Fibroblast of the aortic adventitia (primary cell): Measurements from ENCODE around the gene EME2. TPM values are rescaled to one million over a fixed set of nuclear protein-coding genes. Genes with fewer than 3 reads are reported as not detected.

Experiments
- DNase-seq: peaks from one replicate; pipeline ENCODE4 v3.0.0-alpha.2; 2010; ENCODE audit warnings: low read depth
- H3K4me3 ChIP-seq: 2 replicates; pipeline ENCODE4 v1.5.1; 2011; ENCODE audit warnings: low read depth, mild to moderate bottlenecking, control low read depth, low read length, moderate library complexity
- total RNA-seq: library from RNA; depleted of rRNA; stranded (reverse); fragments of >200 nt; gene quantifications from 2 replicates; pipeline ENCODE4 v1.2.3, GENCODE V29; 2012; ENCODE audit warnings: low replicate concordance
- TF ChIP-seq, protein P1 (sequence below): IDR thresholded peaks from 2 replicates; pipeline ENCODE4 v1.5.1; 2011; ENCODE audit warnings: mild to moderate bottlenecking, low read length, control low read depth, inconsistent platforms; ENCODE audit not compliant: insufficient read depth

Gene EME2
- total RNA-seq, 1 donor = 8.4 TPM

DNA sequence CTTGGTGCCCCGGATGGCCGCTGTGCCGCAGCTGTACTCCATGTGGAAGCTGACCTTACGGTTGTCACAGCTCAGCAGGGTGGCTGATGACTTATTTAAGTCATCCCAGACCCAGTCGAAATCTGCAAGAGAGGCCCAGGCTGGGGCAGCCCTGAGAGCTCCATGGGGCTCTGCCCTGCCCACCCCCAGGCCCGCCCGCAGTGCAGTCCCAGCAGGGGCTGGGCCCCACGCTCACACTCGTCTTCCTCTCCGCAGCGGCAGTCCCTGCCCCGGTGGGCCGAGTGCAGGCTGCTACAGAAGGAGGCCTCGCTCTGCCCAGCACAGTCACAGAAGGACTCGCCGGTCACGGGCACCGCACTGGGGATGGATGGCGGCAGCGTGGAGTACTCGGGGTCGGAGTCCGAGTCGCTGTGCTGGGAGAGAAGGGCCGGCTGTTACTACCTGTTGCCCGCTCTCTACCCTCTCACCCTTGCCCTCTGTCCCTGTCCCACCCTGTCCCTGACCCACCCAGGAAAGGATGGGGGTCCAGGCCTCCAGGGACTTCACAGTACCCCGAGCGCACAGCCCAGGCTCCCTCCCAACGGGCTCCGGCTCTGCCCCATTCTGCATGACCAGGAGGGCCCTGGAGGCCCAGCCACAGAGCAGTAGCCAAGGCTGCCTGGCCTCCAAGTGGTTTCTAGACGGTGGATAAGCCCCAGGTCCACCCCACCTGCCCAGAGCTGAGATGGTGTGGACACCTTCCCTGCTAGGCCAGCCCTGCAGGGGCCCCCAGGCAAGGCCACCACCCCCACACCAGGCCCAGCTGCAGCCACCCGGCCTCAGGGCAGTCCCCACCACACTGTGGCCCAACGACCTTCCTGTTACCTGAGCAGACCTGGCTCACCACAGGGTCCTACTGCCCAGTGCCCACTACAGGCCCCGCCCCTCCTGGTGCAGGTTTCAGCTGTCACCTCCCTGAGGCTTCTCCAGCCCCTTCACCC lies 5.9 kb downstream of the EME2 start:
- no peak overlapping the region for H3K4me3 ChIP-seq
- DNase-seq = no peak
- TF ChIP-seq, protein P1, sequence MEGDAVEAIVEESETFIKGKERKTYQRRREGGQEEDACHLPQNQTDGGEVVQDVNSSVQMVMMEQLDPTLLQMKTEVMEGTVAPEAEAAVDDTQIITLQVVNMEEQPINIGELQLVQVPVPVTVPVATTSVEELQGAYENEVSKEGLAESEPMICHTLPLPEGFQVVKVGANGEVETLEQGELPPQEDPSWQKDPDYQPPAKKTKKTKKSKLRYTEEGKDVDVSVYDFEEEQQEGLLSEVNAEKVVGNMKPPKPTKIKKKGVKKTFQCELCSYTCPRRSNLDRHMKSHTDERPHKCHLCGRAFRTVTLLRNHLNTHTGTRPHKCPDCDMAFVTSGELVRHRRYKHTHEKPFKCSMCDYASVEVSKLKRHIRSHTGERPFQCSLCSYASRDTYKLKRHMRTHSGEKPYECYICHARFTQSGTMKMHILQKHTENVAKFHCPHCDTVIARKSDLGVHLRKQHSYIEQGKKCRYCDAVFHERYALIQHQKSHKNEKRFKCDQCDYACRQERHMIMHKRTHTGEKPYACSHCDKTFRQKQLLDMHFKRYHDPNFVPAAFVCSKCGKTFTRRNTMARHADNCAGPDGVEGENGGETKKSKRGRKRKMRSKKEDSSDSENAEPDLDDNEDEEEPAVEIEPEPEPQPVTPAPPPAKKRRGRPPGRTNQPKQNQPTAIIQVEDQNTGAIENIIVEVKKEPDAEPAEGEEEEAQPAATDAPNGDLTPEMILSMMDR = no peak

DNA sequence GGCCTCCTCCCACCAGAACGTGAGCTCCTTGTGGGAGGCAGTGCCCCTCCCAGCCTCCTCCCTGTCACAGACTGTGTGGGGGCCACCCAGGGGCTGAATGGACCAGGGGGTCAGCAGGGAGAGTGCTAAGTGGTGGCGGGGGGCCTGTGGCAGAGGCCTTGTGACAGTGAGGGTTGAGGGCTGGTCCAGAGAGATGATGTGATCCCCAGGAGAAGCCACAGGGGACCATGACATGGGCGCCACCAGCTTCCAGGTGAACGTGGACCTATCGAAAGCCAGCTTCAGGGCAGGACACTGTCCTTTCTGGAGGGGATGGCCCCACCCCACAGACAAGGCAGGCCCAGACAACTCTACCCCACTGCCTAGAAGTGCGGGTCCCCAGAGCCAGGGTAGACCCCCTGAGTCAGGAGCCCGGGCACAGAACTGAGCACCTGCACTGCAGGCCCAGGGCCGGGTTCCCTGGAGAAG lies 6.7 kb downstream of the EME2 start:
- no peak overlapping the region for H3K4me3 ChIP-seq
- TF ChIP-seq, protein P1 = no peak
- no peak for DNase-seq

DNA sequence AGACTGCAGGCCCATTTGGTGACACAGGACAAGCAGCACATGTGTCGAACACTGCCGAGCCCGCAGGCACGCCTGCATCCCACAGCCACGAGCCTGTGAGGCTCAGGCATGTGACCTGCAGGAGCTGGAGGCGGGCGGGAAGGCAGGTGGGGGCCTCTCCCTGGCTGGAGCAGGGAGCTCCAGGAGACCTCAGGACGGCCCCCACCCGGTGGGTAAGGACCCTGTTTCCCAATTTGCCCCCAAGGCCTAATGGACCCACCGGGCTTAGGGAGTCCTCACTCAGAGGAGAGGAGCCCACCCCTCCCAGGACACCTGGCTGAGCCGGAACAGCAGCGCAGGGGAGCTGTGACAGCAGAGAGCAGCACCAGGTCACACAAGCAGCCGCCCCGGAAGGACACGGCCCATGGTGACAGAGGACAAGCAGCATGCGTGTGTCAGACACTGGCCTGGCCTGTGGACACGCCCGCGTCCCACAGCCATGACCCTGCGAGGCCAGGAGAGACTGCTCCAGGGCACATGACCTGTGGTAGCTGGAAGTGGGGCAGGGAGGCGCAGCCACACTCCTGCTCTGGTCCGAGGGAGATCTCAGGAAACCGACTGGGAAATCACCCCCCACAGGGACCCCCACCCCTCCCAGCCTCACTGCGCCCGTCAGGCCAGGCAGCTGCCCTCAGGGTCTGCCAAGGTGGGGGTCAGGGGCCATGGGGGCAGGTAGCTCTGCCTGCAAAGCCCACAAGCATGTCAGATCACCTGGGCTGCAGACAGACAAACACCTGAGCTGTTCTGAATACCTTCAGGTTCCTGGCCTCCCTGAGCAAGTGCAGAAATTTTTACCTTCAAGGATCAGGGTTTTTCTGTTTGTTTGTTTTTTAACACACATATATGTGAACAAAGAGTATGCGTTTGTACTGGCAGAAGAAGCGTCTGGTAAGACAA lies 7.4 kb downstream of the EME2 start:
- TF ChIP-seq, protein P1 = no peak
- H3K4me3 ChIP-seq = no peak overlapping the region
- no peak for DNase-seq

DNA sequence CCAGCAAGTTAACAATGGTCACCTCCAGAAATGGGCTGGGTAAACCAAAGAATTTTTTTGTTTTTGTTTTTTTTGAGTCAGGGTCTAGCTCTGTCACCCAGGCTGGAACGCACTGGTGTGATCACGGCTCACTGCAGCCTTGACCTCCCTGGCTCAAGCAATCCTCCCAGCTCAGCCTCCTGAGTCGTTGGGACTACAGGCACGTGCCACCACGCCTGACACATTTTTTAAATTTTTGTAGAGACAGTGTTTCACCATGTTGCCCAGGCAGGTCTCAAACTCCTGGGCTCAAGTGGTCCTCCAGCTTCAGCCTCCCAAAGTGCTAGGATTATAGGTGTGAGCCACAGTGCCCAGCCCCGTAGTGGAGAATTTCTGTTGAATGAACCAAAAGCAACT lies 8.1 kb downstream of the EME2 start:
- DNase-seq = no peak
- peak overlapping the region; percentile 83 for H3K4me3 ChIP-seq
- TF ChIP-seq, protein P1 = no peak

DNA sequence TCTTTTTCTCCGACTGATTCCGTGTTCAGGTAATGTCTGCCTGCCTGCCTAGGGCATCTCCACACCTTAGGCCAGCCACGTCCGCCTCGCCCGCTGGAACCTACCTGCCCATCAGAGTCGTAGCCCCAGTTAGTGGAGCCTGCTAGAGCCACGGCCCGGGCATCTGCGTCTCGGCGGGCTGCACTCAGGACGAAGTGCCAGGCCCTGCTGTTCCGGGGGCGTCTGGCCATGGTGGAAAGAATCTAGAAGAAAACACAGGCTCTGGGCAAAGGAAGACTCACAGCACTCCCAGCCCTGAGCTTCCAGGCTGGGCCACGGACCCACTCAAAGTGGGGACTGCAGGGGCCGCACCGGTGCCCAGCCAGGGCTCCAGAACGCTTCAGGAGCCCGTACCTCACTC lies 8.6 kb downstream of the EME2 start:
- DNase-seq = no peak
- TF ChIP-seq, protein P1 = no peak
- peak overlapping the region; percentile 83 for H3K4me3 ChIP-seq

DNA sequence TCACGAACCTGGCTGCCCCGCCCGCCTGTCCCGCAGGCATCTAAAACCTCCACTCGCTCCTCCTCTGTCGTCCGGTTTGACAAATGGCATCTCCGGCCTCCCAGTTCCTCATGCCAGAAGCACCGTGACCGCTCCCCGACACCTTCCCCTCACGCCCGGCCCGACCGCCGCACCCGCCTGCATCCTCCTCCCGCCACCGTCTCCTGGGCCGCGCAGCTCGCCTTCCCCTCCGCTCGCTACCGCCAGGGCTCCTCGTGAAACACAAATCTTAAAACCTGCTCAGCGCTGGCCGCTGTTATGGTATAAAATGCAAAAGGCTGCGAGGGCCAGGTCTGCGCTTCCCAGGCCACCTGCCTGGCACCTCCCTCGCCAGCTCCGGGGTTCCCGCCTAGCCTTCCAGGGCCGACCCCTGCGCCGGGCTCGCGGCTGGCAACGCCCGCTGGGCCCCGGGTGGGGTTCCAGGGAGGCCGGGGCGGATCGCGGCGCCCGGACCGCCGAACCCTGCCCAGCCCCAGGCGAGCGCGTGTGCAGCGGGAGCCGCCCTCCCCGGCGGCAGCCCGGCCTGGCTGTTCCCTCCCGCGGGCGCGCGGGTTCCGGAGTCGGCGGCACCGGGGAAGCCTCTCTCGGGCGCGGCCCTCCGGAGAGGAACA lies 9.3 kb downstream of the EME2 start:
- no peak for DNase-seq
- H3K4me3 ChIP-seq = peak overlapping the region; percentile 83
- TF ChIP-seq, protein P1 = peak; percentile 27
